ENCODE results near the gene PPP6R2. TPM values are rescaled to one million over a fixed set of nuclear protein-coding genes. Genes with fewer than 3 reads are reported as not detected.

The PPP6R2 gene
- total and polyA plus RNA-seq, 8 donors, result 36.9 to 60.1 (median 42.2) TPM

DNA sequence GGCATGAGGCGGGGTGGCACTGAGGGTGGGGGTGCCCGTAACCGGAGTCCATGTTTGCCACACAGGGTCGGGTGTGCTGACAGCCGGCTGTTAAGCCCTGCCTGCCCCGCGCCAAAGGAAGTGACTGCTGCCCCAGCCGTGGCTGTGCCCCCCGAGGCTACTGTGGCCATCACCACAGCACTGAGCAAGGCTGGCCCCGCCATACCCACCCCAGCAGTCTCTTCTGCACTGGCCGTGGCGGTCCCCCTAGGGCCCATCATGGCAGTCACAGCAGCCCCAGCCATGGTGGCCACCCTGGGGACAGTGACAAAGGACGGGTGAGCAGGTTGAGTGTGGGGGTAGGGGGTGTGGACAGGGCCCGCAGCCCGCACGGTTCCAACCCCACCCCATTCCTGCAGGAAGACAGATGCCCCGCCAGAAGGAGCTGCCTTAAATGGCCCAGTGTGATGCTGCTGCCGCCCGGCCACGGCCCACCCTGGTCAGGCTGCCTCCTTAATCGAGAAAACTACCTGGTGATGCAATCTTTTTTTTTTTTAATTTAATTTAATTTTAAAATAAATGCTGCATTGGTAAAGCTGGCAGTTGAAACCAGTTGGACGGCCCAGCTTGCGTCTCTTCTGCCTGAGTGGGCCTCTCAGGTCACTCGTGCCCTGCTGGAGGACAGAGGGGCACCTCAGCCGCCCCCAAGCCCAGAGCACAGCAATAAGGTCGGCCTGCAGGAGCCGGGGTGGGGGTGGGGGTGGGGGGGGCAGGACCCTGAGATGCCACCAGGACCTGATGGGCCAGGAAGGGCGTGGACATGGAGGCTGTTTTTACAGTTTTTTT is 100.9 kb downstream of the PPP6R2 start:
- intact Hi-C loops (cut with DNase I), result no loop called here
- Histone ChIP-seq H3K9me3 (no peaks in the 10 kb centered on the region), H3K36me3 (peaks cover 0 to 96% of the 10 kb centered on the region in 2 donors), H3K27me3 (no peaks in the 10 kb centered on the region), H3K4me1 (peaks cover 8 to 18% of the 10 kb centered on the region in 2 donors), H3K4me3 (no peak overlapping the region), H3K27ac (peak overlapping the region; percentile 59 to 75)
- ATAC-seq (peak; percentile 7), DNase-seq (peak in 2 of 4 donors; percentile 41 to 77)
- TF ChIP-seq CTCF (IDR thresholded peaks at IDR 0.05), result no peak

DNA sequence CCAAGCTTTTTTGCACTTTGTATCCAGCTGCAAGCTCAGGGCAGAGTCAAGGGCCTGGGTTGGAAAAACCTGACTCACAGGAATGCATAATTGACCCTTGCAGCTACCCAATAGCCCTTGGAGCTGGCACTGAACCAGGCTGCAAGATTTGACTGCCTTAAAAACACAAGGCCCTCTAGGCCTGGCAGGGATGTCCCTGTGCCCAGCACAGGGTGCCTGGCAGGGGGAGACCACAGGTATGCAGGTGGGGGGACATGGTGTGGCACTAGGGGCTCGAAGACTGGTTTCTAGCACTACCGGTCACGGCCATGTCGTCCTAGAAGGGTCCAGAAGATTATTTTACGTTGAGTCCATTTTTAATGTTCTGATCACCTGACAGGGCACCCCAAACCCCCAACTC is 101.5 kb downstream of the PPP6R2 start:
- DNase-seq (peak in 3 of 4 donors; percentile 29 to 82 (median 71)), ATAC-seq (peak; percentile 67)
- no peaks in the 10 kb centered on the region for H3K27me3 ChIP-seq
- peaks cover 8 to 18% of the 10 kb centered on the region in 2 donors for H3K4me1 ChIP-seq
- H3K27ac ChIP-seq, result peak overlapping the region; percentile 59 to 75
- intact Hi-C loops (cut with DNase I), result no loop called here
- H3K36me3 ChIP-seq, result peaks cover 0 to 93% of the 10 kb centered on the region in 2 donors
- no peak overlapping the region for H3K4me3 ChIP-seq
- TF ChIP-seq CTCF (IDR thresholded peaks at IDR 0.05), result no peak
- no peaks in the 10 kb centered on the region for H3K9me3 ChIP-seq

GRCh38 chr22:50445071-50445879 is 102.1 kb downstream of the PPP6R2 start:
- Histone ChIP-seq H3K27ac (peak overlapping the region; percentile 59 to 75), H3K9me3 (no peaks in the 10 kb centered on the region), H3K4me3 (no peak overlapping the region), H3K27me3 (no peaks in the 10 kb centered on the region), H3K4me1 (peaks cover 8 to 18% of the 10 kb centered on the region in 2 donors), H3K36me3 (peaks cover 0 to 93% of the 10 kb centered on the region in 2 donors)
- DNase-seq, result peak; percentile 46 to 83 (median 79)
- intact Hi-C loops (cut with DNase I), result no loop called here
- no peak for TF ChIP-seq CTCF (IDR thresholded peaks at IDR 0.05)
- ATAC-seq, result peak; percentile 66

DNA sequence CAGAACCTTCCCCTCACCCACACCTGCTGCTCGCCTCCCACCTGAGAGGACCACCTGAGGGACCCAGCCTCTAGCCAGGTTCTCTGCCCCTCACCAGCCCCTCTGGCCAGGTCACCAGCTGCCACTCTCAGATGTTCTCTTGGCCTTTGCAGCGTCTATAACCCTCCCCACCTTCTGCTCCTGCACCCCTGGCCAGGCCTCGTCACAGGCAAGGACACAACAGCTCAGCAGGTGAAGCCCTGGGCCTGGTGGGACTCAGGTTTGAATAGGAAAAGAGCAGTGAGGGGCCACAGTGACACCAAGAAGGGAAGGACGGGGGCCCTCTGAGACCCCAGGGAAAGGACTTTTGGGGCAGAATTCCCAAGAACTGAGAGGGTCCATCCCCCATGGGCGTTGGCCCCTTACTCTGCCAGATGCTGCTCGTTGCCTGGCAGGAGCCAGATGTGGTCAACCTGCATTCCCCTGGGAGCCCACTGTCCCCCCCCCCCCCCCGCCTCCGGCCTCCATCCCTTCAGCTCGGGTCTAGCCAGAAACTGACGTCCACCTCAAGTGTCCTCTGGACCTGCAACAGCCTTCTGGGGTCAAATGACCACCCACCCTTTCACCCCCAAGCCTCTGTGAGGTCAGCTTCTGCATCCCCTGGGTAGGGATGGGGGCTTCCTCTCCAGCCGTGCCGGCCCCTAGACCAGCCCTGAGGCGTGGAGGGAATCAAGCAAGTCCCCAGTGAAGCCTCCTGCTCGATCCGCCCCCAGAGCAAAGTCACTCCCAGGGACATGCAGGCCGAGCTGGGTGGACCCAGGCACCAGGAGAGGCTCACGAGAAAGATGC is 103.0 kb downstream of the PPP6R2 start:
- H3K27ac ChIP-seq, result peak overlapping the region; percentile 59 to 75
- ATAC-seq, result no peak
- TF ChIP-seq CTCF (IDR thresholded peaks at IDR 0.05), result no peak
- H3K4me3 ChIP-seq, result no peak overlapping the region
- H3K9me3 ChIP-seq, result no peaks in the 10 kb centered on the region
- H3K27me3 ChIP-seq, result no peaks in the 10 kb centered on the region
- peaks cover 0 to 89% of the 10 kb centered on the region in 2 donors for H3K36me3 ChIP-seq
- H3K4me1 ChIP-seq, result peaks cover 8 to 18% of the 10 kb centered on the region in 2 donors
- DNase-seq, result peak in 1 of 4 donors; percentile 61
- intact Hi-C loops (cut with DNase I), result no loop called here

All from left lung (tissue), 10 donors.